ENCODE data around the gene DIAPH1. TPM values are rescaled to one million over a fixed set of nuclear protein-coding genes. Genes with fewer than 3 reads are reported as not detected.

DIAPH1 gene
- total RNA-seq, 4 donors from 2014 or later: 55.4 to 150 (median 91.4) TPM

- DNase-seq: no peak
- no peak overlapping the region for H3K4me3 ChIP-seq
- H3K27ac ChIP-seq: no peak overlapping the region
- no peaks in the 10 kb centered on the region for H3K27me3 ChIP-seq
- in situ Hi-C loops (cut with MboI; ENCODE audit: low pct_ligation_motif_present in 1 of 4, low pct_unique_long_range_greater_than_20kb in 1 of 4, low sequenced_read_pairs in 3 of 4) (no loop called here), intact Hi-C loops (cut with DNase I; ENCODE audit: low total_unique reads) (no loop called here)
- TF ChIP-seq POLR2AphosphoS5 (IDR thresholded peaks at IDR 0.05): no peak
- TF ChIP-seq EP300 (IDR thresholded peaks at IDR 0.05; ENCODE audit: low read depth): no peak
- TF ChIP-seq POLR2A (IDR thresholded peaks at IDR 0.05): no peak
- TF ChIP-seq CTCF (IDR thresholded peaks at IDR 0.05): no peak
- H3K36me3 ChIP-seq: peaks cover 0 to 56% (median 19%) of the 10 kb centered on the region in 4 donors
- H3K9me3 ChIP-seq: no peaks in the 10 kb centered on the region
- H3K4me1 ChIP-seq: no peaks in the 10 kb centered on the region
- 80 to 83% methylated on average over 1 of the region's 1 CpG for WGBS, 2 donors (ENCODE audit: low coverage in 1 of 2)
Observed at GRCh38 chr5:141586246-141586645, 32.6 kb downstream of the DIAPH1 start.

GRCh38 chr5:141585594-141585993 lies 33.2 kb downstream of the DIAPH1 start:
- Histone ChIP-seq H3K4me1 (no peaks in the 10 kb centered on the region), H3K9me3 (no peaks in the 10 kb centered on the region), H3K27ac (no peak overlapping the region), H3K4me3 (no peak overlapping the region), H3K27me3 (no peaks in the 10 kb centered on the region), H3K36me3 (peaks cover 0 to 60% (median 23%) of the 10 kb centered on the region in 4 donors)
- TF ChIP-seq CTCF (IDR thresholded peaks at IDR 0.05): no peak
- no peak for TF ChIP-seq POLR2A (IDR thresholded peaks at IDR 0.05)
- no peak for TF ChIP-seq POLR2AphosphoS5 (IDR thresholded peaks at IDR 0.05)
- TF ChIP-seq EP300 (IDR thresholded peaks at IDR 0.05; ENCODE audit: low read depth): no peak
- 83 to 93% methylated on average over 6 of the region's 6 CpGs for WGBS, 2 donors (ENCODE audit: low coverage in 1 of 2)
- in situ Hi-C loops (cut with MboI; ENCODE audit: low pct_ligation_motif_present in 1 of 4, low pct_unique_long_range_greater_than_20kb in 1 of 4, low sequenced_read_pairs in 3 of 4): no loop called here
- intact Hi-C loops (cut with DNase I; ENCODE audit: low total_unique reads): no loop called here
- DNase-seq: no peak

- H3K4me3 ChIP-seq: no peak overlapping the region
Observed at GRCh38 chr5:141574122-141574510, 44.7 kb downstream of the DIAPH1 start.

More at GRCh38 chr5:141574122-141574510, 44.7 kb downstream of the DIAPH1 start:
- intact Hi-C loops (cut with DNase I; ENCODE audit: low total_unique reads) (no loop called here), in situ Hi-C loops (cut with MboI; ENCODE audit: low pct_ligation_motif_present in 1 of 4, low pct_unique_long_range_greater_than_20kb in 1 of 4, low sequenced_read_pairs in 3 of 4) (loop anchor here (25.0 kb wide), 4 partner anchors 212 to 487 kb away; partner anchors contain the start of genes PCDHB12 (in 4 of the 4), PCDHB13 (in 4 of the 4), PCDHB14 (in 4 of the 4) and PCDHB2 (in 1 of the 4))
- TF ChIP-seq POLR2AphosphoS5 (IDR thresholded peaks at IDR 0.05): no peak
- no peak for TF ChIP-seq EP300 (IDR thresholded peaks at IDR 0.05; ENCODE audit: low read depth)
- no peak for TF ChIP-seq POLR2A (IDR thresholded peaks at IDR 0.05)
- TF ChIP-seq CTCF (IDR thresholded peaks at IDR 0.05): no peak
- H3K36me3 ChIP-seq: peaks cover 0 to 81% (median 30%) of the 10 kb centered on the region in 4 donors
- 65 to 86% methylated on average over 2 of the region's 2 CpGs for WGBS, 2 donors (ENCODE audit: low coverage in 1 of 2)
- H3K27me3 ChIP-seq: no peaks in the 10 kb centered on the region
- no peak overlapping the region for H3K27ac ChIP-seq
- H3K9me3 ChIP-seq: no peaks in the 10 kb centered on the region
- DNase-seq: no peak
- H3K4me1 ChIP-seq: no peaks in the 10 kb centered on the region

Data from transverse colon (tissue), 4 donors.